Raji (cell line): Measurements from ENCODE around the gene SF3B3.
A peak's percentile ranks its signal among the peaks of the same experiment; 100 is the strongest.

Source experiments
- POLR2A ChIP-seq: IDR thresholded peaks from 2 replicates; pipeline ENCODE4 v1.6.1; 2011; ENCODE audit warnings: low read depth, low read length, control low read depth; ENCODE audit not compliant: insufficient read depth

The SF3B3 gene

GRCh38 chr16:70494202-70494770 lies 29.3 kb upstream of the SF3B3 start:
- TF ChIP-seq POLR2A = no peak

DNA sequence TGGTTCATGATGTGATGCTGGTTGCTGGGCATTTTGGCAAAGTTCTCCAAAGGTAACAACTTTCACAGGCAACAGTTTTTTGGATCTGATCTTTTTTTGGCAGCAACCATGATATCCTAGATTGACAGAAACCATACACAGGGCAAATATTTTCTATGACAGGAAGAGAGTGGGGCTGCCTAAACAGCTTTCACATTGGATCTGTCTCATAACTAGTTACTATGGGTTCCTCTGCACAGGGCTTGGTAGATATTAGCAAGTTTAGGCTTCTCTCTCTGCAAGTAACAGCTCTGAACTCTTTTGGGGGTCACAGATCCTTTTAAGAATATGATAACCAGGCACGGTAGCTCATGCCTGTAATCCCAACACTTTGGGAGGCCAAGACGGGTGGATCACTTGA lies 28.8 kb upstream of the SF3B3 start:
- no peak for TF ChIP-seq POLR2A

DNA sequence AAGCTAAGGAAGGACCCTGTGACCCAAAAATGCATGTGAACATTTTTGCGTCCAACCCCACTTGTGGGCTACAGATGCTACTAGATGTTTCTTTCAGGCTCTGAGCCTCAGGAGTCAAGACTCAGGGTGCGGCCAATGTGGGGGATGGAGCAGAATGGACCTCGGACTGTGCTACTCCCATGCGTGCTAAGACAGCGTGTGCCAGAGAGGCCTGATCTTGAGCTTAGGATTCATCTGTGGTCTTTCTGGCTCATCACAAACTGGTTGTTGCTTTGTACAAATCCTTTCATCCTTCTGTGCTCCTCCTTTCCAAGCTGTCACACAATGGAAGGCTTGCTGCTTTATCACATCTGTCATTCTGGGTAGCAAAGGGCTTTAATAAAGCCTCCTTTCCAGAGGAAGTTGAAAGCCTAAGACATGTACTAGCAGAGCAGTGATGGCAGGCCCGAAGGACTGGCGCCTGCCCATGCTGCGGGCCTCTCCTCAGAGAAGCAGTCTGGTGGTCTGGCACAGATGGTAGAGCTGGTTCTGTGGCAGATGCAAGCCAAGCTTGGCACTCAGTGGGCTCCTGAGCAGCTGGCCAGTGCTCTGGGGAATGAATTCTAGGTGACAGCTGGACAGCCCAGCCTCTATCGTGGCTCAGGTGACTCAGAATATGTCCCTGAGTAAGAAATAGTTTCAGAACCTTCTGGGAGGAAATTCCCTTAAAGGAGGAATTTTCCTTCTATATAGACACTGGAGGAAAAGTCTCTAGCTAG lies 28.0 kb upstream of the SF3B3 start:
- no peak for TF ChIP-seq POLR2A

- no peak for TF ChIP-seq POLR2A
These were observed 27.1 kb upstream of the SF3B3 start for GRCh38 chr16:70496513-70496912.

GRCh38 chr16:70508752-70509151 lies 14.9 kb upstream of the SF3B3 start:
- TF ChIP-seq POLR2A = no peak

DNA sequence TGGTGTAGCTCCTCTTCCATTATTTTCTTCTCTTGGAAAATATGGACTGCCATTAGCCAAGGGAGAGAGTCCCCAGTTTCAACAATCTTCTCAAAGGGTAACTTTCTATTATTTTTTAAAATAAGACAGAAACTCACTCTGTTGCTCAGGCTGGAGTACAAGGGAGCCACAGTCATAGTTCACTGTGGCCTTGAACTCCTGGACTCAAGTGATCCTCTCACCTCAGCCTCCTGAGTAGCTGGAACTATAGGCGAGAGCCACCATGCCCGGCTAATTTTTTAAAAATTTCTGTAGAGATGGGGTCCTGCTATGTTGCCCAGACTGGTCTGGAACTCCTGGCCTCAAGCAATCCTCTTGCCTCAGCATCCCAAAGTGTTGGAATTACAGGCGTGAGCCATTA lies 13.4 kb upstream of the SF3B3 start:
- no peak for TF ChIP-seq POLR2A

DNA sequence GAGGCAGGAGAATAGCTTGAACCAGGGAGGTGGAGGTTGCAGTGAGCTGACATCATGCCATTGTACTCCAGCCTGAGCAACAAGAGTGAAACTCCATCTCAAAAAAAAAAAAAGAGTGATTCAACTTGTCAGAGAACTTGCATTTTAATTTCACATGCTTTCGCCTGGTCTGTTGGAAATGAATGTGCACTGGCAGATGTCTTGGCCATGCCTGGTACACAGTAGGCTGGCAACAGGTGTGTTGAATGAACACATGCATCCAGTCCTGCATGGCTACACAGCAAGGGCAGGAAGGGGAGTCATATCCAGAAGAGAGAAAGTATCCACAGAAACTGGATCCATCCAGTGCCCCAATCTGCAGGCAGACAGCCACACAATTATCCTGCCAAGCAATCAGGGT lies 11.8 kb upstream of the SF3B3 start:
- TF ChIP-seq POLR2A = no peak

DNA sequence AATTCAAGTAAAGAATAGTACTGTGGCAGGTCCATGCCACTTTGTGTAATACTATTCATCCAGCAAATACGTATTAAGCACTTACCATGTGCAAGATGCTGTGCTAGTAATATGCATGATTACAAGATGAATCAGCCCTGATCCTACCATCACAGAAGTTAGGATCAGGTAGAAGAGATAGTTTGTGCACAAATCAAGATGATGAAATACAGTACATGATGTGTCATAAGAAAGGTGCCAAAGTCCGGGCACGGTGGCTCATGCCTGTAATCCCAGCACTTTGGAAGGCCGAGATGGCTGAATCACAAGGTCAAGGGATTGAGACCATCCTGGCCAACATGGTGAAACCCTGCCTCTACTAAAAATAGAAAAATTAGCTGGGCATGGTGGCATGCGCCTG lies 11.2 kb upstream of the SF3B3 start:
- TF ChIP-seq POLR2A = no peak

DNA sequence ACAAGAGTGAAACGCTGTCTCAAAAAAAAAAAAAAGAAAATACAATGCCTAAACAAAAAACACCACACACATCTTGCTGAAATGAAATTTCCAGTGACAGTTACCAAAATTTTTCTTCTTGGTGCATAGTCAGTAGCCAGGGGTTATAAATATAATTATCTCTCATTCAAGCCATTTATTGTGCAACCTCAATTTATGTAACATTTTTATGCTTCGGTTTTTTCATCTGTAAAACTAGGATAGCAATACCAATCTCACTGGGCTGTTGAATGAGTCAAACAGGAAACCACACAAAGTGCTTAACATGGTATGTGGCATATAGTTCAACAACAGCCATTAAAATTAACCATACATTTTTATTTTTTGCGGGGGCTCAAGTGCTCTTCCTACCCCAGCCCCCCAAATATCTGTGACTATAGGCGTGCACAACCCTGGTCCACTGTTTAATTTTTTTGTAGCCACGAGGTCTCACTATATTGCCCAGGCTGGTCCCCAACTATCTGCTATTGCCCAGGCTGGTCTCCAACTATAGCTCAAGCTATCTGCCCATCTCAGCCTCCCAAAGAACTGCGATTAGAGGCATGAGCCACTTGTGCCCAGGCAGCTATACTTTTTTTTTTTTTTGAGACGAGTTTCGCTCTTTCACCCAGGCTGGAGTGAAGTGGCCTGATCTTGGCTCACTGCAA lies 2.9 kb upstream of the SF3B3 start:
- no peak for TF ChIP-seq POLR2A

DNA sequence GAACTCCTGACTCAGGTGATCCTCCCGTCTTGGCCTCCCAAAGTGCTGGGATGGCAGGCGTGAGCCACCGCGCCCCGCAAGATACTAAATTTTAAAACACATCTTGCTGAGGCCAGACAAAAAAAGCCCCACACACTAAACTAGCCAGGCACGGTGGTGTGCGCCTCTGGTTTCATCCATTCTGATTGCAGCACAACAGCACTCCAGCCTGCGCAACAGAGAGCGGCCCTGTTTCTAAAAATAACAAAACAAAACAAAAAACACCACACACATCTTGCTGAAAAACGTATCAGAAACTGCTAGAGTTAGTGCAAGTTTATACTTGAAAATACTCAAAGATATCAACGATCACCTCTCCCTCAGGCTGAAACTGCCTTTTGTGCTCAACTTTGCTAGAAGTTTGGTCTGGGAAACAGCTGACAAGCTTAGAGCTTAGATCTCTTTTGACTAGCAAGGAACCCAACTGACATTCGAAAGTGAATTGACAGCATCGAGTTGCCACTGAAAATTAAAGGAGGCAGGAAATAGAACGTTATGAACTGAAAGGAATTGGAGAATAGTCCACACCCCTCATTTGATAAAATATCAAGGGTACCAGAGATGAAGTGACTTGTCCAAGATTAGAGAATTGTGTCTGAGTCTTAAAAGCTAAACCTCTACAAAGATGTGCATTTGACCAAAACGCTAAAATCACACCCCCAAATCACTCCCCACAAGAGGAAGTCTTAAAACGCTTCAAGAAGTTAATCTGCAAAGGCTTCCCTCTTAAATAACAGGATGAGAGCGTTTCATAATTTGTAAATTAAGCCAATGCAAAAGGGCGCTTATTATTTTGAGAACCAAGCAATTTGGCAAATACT lies 1.2 kb upstream of the SF3B3 start:
- TF ChIP-seq POLR2A = no peak

GRCh38 chr16:70523076-70523742 lies 407 bp upstream of the SF3B3 start, which contains the start of gene COG4:
TSS of gene COG4 (minus strand) at chr16:70523554. CDS start at chr16:70523543, 11 bp downstream.
- TF ChIP-seq POLR2A = peak; percentile 85

DNA sequence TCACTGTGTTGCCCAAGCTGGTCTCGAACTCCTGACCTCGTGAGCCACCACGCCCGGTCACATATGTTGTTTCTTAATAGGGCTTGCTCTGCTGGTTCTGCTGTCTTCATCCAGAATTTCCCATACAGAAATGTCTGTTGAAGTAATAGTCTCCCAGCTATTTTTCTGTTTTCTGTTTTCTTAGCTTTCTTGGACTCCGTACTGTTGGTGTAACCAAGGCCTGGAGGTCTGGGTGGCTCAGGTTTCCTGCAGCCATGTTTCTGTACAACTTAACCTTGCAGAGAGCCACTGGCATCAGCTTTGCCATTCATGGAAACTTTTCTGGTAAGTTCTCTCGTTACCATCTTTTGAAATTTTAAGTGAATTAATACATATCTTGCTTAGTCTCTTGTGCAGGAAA lies 2.8 kb downstream of the SF3B3 start:
- TF ChIP-seq POLR2A = no peak

DNA sequence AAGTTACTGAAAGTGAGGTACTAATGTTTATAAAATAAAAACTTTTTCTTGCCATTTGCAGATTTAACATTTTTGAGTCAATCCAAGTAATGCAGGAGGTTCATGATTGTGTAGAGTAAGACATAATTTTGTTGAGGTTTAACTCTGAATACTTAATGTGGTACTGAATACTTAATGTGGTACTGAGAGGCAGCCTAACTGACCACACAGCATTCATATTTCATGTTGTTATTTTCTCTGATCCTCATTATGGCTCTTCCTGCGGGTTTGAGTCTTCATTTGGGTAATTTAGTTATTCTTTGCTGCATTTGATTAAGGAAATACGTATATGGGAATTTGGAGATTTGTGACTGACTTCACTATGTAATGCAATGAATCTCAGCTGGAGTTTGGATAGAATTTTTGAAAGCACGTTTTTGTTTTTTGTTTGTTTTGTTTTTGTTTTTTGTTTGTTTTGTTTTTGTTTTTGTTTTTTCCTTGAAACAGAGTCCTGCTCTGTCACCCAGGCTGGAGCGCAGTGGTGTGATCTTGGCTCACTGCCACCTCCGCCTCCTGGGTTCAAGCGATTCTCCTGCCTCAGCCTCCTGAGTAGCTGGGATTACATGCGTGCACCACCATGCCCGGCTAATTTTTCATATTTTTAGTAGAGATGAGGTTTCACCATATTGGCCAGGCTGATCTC lies 3.8 kb downstream of the SF3B3 start:
- TF ChIP-seq POLR2A = no peak
